NCI-H1092 treated with DMSO at 0.1 percent for 48 hours (cell line): ENCODE data around the gene IRS2.

ENCODE experiments used
- DNase-seq: peaks from one replicate; lab custom pipeline; 2025; lab: John Stamatoyannopoulos, UW

IRS2 gene

DNA sequence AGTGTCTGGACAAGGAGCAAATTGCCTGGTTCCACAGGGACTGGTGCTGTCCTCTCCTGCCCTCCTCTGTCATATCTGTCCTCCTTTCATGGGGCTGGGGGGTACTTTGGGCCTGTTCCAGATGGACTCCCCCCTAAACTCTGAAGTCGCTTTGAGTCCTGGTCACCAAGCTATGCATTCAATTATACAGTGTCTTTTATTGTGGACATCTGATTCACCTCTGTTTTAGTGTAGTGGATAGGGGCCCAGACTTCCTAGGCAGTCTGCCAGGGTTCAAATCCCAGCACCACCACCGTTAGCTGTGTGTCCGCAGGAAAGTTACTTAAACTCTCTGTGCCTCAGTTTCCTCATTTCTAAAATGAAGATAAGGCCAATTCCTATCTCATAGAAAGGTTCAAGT, 21.0 kb upstream of the IRS2 start:
- no peak for DNase-seq

DNA sequence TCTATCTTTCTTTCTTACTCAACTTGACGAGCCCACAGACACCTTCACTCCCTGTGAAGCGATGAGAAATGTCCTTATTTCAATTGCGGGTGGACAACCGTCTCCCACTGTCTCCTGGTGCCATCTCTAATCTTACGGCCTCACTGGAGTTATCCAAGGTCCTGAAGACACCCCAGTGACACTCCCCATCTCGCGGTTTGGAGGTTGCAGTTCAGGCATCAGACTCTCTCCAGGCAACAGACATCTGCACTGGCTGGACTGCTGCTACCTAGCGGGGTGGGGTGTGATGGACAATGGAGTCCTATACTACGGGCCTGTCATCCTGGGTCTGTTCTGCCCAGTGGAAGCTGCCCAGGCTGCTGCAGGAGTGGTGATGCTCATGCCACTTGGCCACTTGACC, 18.3 kb upstream of the IRS2 start:
- DNase-seq = no peak

DNA sequence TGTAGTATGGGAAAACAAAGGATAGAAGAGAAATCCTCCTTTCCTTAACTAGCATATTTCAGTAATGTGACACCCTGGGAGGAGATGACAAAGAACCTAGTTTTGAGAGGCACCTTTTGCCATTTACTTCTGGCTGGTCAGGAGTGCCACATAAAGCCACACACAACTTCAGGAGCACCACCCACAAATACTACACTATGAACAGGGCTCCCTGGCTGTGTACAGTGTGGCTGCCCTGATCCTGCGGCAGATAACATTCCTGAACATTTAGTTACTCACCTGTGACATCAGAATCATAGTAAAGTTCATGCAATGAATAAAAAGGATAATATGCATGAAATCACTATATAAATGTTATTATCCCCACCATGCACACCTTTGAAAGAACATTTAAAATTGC, 17.4 kb upstream of the IRS2 start:
- no peak for DNase-seq

DNA sequence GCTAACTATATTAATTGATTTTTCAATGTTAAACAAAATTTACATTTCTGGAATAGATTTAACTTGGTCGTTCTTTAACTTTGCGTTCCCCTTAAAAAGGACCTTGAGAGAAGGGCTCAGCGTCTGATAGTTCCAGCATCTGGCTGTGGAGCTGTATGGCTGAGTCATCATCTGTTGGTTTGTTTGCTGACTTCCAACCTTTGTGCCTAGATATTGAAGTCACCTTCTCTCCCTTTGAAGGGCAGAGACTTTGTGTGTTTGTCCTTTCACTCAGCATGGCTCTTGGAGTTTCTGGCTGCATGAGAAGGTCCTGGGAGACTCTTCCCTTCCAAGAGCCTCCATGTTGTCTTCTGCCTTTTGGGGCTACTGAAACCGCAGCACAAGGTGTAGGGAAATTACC, 16.6 kb upstream of the IRS2 start:
- no peak for DNase-seq

DNA sequence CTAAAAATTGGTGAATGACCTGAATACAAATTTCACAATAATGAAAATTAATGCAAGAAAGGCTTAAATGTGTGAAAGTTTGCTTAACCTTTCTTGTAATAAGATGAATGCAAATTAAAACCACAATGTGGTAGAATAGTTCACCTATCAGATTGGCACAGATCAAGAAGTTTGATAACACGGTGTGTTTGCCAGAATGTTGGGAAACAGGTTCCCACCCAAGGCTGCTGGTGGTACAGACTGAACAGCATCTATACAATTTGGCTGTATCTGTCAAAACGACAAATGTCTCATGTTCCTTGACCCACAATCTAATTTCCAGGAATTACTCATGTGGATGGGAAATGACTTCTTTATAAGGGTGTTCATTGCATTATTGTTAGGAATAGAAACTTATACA, 8.6 kb upstream of the IRS2 start:
- DNase-seq = no peak

DNA sequence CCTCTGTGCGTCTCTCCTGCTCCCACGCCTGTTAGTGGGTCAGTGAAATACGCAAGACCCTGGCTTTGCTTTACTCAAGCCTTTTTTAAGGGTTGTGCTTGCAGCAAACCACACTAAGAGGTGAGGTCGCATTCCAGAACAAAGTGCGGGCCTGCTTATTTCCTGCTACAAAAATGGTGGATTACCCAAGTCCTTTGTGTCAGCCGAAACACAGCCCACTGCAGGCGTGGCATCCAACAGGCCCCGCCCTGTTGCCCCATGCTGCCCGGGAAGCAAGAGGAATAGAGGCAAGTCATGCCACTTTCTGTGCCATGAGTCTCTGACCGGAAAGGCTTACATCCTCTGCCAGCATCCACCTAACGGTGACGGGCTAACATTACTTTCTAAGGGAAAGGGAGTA, 7.7 kb upstream of the IRS2 start:
- no peak for DNase-seq

DNA sequence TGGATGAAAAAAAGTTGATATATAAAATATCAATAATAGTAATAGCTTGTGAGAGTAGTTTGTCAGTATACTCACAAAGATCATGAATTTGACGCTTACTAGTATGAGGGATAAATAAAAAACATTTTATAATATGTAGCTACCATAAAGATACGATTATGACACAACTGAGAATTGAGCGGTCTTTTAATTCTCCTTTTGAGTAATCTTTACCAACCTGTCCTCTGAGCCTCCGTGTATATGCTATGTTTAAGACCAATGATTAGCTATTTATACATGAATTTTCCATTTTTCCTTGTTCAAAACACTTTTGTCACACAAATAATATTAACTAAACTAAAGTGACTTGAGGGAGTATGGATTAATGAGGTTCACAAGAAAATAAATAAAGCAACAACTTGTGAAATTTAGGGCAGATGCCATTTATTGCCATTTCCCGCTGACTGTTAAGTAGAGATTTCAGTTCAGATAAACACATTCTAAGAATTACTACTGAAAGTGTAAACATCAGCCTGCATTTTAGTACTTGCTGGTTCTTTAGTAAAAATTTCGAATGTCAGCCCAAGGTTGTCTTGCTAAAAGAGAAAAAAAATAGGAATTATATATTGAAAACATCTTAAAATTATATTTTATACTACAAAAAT, 6.2 kb upstream of the IRS2 start:
- no peak for DNase-seq

DNA sequence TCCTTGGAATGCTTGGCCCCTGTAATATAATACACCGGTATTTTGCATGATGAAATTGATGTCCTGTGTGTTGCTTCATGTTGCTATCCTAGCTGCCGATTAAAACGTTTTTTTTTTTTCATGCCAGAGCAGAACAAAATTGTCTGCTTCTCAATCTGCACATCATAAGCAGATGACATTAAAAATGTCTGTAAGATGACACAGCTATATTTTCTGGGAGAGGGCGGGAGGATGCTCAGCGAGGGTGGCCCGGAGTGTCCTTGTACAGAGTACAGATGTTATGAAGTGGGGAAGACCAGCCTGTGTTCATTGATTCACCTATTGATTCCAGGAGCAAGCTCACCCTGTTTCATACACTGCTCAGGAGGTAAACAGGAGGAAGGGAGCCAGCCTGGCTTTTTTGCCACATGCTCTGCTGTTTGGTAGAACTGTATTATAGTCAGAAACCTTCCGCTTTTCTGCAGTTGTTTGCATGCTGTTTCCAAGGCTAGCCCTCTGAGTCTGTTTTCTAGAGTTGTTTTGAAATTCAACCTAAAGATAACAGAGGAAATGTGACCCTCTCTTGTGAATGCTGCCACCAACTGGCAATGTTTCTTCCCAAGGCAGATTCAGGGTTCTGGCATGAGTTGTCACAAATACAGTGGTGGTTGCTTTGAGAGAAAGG, 4.7 kb upstream of the IRS2 start:
- DNase-seq = peak; percentile 57

DNA sequence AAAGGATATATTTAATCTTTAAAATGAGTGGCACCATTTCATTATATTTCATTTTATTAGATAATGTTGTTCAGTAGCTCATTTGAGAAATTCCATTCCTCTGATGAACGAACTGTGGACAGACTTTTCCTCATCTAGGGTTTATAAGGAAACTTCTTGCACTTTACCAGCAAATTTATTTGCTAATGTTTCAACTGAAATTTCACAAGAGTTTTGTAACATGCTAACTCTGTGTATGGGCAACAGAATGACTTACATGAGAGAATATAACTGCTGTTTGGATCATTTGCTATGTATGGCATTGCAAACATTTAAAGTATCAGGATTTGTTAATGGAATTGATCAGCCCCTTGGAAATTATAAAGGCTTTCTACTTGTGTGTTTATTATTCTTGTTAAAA, 3.7 kb upstream of the IRS2 start:
- DNase-seq = no peak

DNA sequence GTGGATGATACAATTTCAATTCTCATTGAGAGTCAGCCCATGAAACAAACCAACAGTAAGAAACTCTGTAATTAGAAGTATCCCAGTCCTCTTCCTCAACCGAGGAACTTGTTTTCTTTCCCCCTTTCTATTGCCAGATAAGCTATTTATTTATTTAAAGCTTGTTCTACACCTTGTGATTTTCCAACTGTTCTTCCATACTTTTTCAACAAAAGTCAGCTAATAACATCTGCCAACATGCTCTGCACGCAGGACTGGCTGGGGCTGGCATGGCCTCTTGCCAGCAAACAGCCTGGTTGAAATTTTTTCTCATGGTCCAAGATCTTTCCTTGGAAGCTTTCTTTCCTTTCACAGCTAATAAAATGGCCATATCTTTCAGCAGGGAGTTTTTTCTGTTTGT, 2.9 kb upstream of the IRS2 start:
- no peak for DNase-seq

DNA sequence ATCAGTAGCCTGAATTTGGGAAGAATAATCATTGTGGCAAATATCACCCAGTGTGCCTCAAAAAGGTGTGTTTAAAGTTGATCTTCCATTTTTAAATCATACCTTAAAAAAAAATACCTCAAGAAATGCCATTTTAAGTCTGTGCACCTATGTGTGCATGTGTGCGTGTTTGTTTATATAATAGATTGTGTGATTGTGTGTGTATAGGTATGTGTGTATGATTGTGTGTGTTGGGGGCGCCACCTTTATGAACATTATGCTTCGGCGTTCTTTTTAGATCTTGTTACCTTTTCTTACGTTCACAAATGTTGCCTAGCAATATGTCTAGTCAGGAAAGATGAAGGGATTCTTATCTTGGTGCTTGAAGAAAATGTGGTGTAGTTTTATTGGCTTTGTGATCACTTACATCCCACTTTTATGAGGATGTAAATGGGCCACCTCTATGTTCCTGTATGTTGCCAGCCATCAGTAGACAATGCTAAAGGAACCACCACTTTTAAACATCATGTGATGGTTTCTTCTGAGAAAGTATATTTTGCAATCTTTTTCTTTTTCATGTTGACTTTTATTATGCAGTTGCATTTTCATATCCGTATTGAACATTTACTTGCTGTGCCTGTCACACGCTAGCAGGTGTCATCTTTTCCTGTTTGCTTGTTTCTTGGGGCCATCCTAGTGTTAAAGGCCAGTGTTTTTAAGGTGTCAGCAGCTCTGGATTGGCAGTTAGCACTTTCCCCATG, 2.2 kb upstream of the IRS2 start:
- DNase-seq = no peak

DNA sequence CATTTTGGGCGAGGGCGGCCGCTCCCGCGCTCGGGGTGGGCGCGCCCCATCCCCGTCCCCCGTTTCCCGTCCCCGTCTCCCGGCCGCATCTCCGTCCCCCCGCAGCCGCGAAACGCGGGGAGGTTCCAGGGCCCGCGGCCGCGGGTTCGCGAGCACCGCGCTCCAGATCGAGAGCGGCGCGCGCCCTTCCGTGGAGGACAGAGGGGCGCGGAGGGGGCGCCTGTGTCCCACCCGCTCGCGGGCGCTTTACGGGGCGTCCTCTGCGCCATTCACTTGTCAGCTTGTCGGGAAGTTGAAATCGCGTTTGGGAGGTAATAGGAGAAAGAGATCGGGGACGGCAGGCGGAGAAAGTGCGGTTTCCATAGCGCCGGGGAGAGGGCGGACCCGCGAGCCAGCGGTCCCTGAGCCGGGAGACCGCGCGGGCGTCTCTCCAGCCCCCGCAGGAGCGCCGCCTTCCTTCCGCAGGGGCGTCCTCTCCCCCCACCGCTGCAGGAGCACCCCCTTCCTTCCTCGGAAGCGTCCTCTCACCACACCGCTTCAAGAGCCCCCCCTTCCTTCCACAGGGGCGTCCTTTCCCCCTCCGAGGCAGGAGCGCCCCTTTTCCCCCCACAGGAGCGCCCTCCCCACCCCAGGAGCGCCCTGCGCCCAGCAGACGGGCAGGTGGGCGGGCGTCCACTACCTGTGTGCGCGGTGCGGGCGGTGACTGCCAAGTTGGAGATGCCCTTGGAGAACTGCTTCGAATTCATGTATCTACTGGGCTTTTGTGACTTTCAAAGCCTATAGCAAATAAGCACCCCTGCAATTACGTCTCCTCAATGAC, 962 bp upstream of the IRS2 start:
- DNase-seq = peak; percentile 75

DNA sequence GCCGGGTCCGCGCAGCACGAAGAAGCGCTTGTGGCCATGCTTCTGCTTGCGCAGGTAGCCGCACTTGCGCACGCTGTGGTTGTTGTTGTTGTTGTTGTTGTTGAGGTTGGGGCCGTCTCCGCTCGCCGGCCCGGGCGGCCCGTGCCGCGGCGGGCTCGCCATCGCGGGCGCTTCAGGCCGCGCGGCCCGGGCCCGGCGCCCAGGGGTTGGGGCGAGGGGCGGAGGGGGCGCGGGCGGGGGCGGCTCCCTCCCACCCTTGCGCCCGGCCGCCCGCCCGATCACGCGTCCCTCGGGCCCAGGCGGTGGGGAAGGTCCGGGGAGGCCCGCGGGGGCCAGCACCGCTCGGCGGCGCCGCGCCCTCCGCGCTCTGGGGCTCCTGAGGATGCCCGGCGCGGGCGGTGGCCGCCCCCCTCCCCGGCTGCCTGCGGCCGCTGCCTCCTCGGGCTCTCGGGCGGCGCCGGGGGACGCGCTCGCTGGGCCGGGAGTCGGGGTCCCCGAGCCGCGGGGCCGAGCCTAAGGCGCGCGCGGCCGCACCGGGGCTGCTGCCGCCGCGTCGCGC, 412 bp downstream of the IRS2 start:
- DNase-seq = peak; percentile 66

DNA sequence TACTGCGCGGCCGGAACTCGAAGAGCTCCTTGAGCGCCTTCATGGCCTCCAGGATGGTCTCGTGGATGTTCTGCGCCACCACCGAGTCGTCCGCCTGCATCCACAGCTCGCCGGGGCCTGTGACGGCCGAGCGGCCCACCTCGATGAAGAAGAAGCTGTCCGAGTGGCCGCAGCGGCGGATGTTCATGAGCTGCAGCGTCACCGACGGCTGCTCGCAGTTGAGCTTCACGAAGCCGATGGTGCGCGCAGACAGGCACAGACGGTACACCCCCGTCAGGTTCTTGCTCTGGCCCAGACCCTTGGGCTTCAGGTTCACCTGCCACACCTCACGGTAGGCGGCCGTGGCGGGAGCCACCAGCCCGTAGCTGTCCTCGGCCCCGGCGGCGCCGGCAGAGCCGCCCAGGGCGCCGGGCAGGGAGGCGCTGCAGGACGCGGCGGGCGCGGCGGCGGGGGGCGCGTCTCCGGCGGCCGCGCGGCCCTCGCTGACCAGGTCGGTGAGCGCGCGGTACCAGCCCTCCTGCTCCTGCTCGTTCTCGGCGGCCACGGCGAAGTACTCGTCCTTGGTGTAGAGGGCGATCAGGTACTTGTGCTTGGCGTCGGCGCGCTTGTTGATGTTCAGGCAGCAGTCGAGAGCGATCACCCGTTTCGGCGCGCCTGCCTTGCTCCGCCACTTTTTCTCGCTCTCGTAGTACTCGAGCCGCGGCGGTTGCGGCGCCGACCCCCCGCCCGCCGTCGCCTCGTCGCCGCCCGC, 1.1 kb downstream of the IRS2 start:
- peak; percentile 71 for DNase-seq

DNA sequence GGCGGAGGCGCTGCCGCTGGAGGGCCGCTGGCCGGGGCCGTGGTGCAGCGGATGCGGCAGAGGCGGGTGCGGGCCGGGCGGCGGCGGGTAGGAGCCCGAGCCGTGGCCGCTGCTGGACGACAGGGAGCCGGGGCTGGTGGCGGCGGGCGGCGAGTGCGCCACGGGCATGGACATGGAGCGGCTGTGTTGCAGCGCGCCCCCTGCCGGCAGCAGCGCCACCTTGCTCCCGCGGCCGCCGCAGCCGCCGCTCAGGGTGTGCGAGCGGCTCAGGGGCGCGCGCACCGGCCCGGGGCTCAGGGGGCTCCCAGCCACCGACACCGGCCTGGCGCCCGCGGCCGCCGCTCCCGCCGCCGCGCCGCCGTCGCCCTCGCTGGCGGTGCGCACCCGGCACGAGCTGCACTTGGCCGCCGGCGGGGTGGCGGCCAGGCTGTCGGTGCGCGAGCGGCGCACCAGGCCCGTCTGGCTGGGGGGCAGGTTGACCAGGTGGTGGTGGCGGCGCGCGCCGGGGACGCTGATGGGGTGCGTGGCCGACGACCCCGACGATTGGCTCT, 1.7 kb downstream of the IRS2 start:
- peak; percentile 71 for DNase-seq

DNA sequence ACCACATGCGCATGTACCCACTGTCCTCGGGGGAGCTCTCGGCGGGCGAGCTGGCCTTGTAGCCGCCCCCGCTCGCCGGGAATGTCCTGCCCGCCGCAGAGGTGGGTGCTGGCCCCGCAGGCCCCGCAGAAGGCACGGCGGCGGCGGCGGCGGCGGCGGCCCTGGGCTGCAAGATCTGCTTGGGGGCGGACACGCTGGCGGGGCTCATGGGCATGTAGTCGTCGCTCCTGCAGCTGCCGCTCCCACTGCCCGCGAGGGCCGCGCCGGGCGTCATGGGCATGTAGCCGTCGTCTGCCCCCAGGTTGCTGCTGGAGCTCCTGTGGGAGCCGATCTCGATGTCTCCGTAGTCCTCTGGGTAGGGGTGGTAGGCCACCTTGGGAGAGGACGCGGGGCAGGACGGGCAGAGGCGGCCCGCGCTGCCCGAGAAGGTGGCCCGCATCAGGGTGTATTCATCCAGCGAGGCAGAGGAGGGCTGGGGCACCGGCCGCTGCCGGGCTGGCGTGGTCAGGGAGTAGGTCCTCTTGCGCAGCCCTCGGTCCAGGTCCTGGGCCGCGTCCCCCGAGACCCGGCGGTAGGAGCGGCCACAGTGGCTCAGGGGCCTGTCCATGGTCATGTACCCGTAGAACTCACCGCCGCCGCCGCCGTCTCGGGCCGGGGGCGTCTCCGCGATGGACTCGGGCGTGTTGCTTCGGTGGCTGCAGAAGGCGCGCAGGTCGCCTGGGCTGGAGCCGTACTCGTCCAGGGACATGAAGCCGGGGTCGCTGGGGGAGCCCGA, 2.4 kb downstream of the IRS2 start:
- DNase-seq = no peak

DNA sequence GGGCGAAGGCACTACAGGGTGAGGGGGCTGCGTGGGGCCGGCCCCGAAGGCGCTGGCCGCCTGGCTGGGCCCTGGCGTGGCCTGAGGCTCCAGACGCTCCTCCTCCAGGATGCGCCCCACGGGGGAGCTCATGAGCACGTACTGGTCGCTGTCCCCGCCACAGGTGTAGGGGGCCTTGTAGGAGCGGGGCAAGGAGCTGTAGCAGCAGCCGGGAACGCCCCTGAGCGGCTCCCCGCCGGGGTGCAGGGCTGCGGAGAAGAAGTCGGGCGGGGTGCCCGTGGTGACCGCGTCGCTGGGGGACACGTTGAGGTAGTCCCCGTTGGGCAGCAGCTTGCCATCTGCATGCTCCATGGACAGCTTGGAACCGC, 3.0 kb downstream of the IRS2 start:
- DNase-seq = no peak

DNA sequence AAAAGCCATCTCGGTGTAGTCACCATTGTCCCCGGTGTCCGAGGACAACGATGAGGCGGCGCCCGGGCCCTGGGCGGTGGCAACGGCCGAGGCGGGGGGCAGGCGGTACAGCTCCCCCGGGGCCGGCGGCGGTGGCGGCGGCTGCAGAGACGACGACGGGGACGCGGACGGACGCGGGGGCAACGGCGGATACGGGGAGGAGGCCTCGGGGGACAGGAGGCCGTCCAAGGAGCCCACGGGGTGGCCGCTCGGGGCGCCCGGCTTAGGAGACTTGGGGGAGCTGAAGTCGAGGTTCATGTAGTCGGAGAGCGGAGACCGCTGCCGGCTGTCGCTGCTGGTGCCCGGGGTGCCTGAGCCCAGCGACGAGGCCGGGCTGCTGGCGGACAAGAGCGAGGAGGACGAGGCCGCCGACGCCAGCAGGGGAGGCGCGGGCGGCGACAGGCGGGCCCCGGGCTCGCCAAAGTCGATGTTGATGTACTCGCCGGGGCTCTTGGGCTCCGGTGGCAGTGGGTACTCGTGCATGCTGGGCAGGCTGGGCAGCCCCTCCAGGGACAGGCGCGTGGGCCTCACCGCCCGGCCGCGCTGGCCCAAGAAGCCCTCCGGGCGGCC, 3.5 kb downstream of the IRS2 start:
- DNase-seq = no peak

DNA sequence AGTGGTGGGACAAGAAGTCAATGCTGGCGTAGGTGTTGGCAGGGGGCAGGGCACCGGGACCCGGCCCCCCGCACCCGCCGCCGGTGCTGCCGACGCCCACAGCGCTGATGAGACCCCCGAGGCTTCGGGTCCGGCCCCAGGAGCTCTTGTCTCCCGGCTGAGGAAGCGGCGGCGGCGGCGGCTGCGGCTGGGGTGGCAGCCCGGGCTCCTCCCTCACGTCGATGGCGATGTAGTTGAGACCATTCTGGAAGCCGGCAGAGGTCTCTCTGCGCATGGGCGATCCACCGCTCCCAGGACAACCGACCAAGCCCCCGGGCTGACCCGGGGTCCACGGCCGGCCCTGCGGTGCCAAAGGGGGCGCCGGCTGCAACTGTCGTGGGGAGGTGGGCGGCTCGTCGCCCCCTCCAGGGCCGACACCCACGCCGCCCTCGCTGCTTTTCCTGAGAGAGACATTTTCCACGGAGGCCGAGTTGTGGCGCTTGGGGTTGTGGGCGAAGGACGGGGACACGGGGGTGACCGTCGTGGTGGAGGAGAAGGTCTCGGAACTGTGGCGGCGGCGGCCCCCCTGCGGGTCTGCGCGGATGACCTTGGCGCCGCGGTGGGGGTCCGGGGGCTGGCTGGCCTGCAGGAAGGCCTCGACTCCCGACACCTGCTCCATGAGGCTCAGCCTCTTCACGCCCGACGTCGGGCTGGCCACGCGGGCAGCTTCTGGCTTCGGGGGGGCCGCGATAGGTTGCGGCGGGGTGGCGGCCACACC, 4.1 kb downstream of the IRS2 start:
- no peak for DNase-seq
